GM12873 (cell line): ENCODE measurements around the gene CISH.

ENCODE experiments used
- CTCF ChIP-seq: IDR thresholded peaks from 2 replicates; pipeline ENCODE4 v1.5.1; 2012; ENCODE audit warnings: low read depth, mild to moderate bottlenecking, moderate library complexity, low read length, control low read depth; ENCODE audit not compliant: insufficient read depth; ENCODE audit errors: missing control alignments

The CISH gene

GRCh38 chr3:50602595-50603191 lies 8.9 kb downstream of the CISH start:
- TF ChIP-seq CTCF, result no peak

GRCh38 chr3:50600841-50601591 lies 10.6 kb downstream of the CISH start:
- TF ChIP-seq CTCF, result no peak

- no peak for TF ChIP-seq CTCF
Observed at GRCh38 chr3:50600141-50600753, 11.3 kb downstream of the CISH start.

- TF ChIP-seq CTCF, result no peak
Observed at GRCh38 chr3:50599716-50600118, 11.9 kb downstream of the CISH start.

- TF ChIP-seq CTCF, result no peak
Observed at GRCh38 chr3:50599115-50599715, 12.4 kb downstream of the CISH start.

- no peak for TF ChIP-seq CTCF
Observed at GRCh38 chr3:50594253-50594785, 17.3 kb downstream of the CISH start.

GRCh38 chr3:50592568-50592967 lies 19.0 kb downstream of the CISH start:
- no peak for TF ChIP-seq CTCF
